GM18868 (cell line): ENCODE results near the gene EIF2S2.

Source experiments
- ATAC-seq: cut with Tn5 transposase; IDR thresholded peaks from one replicate; pipeline ENCODE4 v1.9.1; 2021; ENCODE audit warnings: mild to moderate bottlenecking, moderate library complexity; ENCODE audit not compliant: unreplicated experiment

Gene EIF2S2

DNA sequence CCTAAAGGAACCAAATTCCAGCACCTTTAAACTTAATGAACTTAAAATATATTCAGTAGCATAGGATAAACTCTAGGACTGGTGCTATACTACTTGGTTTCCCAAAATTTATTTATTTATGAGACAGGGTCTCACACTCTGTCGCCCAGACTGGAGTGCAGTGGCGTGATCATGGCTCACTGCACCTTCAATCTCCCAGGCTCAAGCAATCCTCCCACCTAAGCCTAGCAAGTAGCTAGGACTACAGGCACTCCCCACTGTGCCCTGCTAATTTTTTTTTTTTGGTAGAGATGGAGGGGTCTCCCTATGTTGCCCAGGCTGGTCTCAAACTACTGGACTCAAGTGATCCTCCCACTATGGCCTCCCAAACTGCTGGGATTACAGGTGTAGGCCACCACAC, 21.4 kb downstream of the EIF2S2 start:
- ATAC-seq = no peak

- ATAC-seq = no peak
Observed at GRCh38 chr20:34089655-34090345, 22.2 kb downstream of the EIF2S2 start.

- no peak for ATAC-seq
Observed at GRCh38 chr20:34089175-34089479, 22.9 kb downstream of the EIF2S2 start.

DNA sequence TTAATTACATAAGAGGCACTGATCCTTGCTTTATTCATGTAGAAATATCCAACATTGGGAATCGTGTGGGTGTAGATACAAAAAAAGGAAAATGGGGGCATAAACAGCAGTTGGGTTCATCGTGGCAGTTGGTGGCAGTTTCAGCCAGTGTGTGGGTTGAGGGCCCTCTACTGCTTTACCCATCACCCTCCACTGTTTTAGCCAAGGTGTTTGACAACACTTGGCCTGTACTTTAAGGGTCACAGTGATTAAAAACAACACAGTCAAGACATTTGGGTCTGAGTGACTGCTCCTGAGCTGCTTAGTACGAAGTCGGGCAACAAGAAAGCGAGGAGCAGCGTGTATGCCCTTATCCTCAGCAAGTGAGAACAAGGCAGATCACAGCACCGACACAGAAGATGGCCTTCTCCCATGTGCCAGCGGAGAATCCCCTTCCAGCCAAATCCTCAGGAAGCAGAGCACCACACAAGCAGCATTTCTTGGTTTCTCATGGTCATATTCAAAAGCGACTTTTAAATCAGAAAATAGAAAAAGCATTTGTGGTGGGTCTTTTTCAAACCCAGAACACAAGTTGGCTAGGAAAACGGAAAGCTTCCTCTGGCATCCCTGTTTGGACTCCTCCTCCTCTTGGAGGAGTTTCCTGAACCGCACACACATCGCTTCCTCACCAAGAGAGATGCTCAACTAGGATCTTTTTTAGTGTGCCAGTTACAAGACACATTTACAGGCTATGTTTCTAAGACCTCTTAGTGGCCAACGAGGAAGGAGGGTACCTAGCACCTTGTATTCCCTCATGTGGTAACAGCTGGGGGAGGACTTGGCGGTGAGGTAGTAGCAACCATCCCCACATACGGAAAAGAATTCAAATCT, 23.5 kb downstream of the EIF2S2 start:
- no peak for ATAC-seq

DNA sequence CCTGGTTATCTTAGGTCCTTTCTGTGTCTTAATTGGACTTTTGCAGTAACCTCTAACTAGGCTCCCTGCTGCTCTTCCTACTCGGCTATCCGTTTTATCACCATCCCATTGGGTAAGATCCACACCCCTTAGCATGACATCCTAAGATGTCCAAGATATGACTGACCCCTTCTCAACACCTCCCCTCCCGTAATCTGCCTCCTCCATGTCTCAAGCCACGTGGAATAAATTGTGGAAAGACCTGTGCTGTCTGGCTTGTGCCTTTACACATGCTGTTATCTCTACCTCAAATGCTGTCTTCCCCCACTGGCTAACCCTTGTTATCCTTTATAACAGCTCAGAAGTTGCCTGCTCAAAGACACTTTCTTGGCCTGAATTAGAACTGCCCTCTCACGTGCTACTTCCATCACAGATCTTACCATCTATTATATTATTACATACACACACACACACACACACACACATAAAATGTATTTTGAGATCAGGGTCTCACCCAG, 26.5 kb downstream of the EIF2S2 start:
- no peak for ATAC-seq

GRCh38 chr20:34084227-34084923, 27.7 kb downstream of the EIF2S2 start:
- no peak for ATAC-seq

GRCh38 chr20:34083781-34084180, 28.3 kb downstream of the EIF2S2 start:
- ATAC-seq = no peak

GRCh38 chr20:34083137-34083536, 28.9 kb downstream of the EIF2S2 start:
- no peak for ATAC-seq

DNA sequence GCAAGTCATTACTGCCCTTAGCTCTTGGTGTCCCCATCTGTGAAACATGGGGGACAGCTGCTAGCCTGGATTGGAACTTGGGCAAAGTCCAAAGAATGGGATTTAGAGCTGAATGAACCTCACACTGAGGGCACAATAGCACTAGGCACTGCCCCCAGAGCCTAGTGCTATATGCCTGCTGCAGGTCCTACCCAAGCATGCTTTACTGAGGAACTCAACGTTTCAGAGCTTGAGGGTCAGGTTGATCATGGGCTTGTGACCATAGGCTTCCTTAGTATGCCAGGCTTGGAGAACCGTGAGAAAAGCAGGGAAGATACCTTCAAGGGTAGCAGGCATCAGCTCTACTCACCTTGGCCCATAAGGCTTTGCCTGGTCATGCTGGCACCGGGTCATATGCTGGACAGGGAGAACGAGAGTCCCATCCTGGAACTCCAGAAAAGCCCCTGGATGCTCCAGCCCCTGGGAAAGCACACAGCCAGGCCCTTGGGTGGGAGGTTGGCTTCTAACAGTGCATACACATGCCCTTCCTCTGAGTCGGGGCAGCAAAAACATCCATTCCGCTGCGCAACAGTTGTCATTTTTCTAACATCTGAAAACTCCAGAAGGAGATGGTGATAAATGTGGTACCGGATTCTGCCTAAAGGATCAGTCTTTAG, 29.7 kb downstream of the EIF2S2 start:
- no peak for ATAC-seq

GRCh38 chr20:34079818-34080217, 32.2 kb downstream of the EIF2S2 start:
- no peak for ATAC-seq

- ATAC-seq = no peak
Observed at GRCh38 chr20:34078540-34078939, 33.5 kb downstream of the EIF2S2 start.

GRCh38 chr20:34076952-34077351, 35.1 kb downstream of the EIF2S2 start:
- ATAC-seq = no peak

- ATAC-seq = no peak
Observed at GRCh38 chr20:34075647-34076046, 36.4 kb downstream of the EIF2S2 start.

DNA sequence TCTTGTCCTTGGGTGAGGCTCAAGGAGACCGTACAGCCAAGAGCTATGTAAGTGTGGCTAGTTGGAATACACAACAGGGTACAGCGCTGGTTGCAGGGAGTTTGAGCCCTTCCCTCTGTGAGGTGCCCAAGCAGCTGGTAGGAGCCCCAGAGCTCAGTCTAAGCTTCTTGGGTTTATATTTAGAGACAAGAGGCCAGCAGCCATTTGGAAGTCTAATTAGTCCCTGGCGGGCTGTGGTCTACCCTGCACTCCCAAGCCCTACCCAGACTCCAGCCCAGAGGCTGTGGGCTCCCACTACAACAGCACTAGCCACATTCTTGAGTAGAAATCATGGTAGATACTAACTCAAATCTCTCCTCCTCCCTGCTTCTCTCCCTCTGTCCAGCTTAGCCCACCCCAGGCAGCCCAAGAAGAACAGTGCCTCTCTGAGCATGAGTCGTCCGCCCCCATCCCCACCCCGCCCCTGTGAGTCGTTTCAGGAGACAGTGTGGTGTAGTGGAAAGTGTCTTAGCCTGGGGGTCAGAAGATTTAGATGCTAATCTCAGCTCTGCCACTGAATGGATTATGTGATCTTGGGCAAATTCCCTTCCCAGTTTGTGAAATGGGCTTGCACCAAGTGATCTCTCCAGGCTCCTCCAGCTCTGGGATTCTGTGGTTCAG, 37.8 kb downstream of the EIF2S2 start:
- ATAC-seq = no peak

DNA sequence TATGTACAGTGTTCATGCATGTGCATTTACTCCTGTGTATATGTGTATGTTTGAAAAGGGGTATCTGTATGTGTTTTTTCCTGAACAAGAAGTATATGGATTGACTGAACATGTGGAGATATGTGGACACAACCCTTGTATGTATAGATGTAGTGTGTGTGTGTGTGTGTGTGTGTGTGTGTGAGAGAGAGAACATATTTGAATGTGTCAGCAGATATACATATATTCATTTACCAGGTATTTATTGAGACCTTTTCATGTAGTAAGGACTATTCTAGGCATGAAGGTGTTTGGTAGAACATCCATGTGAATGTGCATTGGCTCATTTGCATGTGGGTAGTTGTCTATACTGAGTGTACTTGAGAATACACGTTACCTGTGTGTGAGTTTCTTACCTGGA, 39.3 kb downstream of the EIF2S2 start:
- no peak for ATAC-seq

GRCh38 chr20:34072076-34072475, 40.0 kb downstream of the EIF2S2 start:
- no peak for ATAC-seq

DNA sequence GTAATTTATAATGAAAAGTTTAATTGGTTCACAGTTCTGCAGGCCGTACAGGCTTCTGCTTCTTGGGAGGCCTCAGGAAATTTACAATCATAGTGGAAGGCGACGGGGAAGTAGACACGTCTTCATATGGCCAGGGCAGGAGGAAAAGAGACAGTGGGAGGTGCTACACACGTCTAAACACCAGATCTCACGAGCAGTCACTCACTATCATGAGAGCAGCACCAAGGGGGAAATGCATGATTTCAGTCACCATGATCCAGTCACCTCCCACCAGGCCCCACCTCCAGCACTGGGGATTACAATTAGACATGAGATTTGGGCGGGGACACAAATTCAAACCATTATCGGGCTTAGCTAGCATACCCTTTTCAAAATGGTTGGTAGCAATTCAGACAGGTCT, 41.2 kb downstream of the EIF2S2 start:
- ATAC-seq = no peak

DNA sequence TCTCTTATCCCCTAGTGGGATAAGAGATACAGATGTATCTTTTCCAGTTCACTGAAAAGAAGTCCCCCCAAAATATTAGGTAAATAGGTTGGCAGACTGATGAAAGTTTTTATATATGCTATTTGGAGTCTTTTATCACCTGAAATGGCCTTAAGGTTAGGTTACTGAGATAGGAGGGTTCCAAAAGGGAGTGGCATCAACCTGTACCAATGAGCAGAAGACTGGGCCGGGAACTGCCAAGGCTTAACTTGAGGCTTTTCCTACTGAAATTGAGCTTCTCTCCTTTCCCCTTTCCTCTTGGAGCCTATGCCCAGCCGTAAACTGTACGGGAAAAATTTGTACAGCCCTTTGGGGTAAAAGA, 42.0 kb downstream of the EIF2S2 start:
- no peak for ATAC-seq

DNA sequence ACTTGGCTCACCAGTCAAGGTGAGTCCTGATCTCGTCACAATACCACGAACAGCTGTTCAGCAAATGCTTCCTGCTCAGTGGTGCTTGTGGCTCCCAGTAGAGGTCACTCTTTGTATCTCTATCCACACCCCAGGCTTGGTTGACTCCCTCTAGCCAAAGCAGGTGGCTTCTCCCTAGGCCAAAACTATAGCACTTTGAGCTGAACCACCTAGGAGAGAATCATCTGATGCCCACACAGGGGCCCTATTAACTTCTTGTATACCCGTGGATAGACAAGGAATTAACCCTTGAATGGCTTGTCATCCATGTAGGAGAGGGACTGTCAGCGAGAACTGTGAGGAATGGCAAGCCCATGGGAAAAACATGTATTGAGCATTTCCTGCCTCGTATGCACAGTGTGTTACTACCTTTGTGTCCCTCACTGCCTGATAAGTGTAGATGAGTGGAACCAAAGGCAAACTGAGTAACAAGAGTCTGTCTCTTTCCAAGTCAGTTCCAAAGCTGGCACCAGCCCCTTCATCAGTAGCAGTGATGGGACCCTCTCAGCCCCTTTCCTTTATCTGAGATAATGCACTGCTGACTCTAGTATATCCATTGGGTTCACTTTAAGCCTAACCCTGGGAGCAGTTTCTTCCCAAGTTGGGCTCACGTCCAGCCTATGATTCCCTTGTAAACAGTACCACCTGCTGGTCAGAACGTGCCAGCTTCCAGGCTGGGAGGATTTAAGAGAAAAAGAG, 42.5 kb downstream of the EIF2S2 start:
- no peak for ATAC-seq

- ATAC-seq = no peak
Observed at GRCh38 chr20:34068001-34068400, 44.0 kb downstream of the EIF2S2 start.
